Skeletal muscle tissue (tissue), 4 donors: ENCODE measurements around the gene MORN1. TPM values are rescaled to one million over a fixed set of nuclear protein-coding genes. Genes with fewer than 3 reads are reported as not detected.
"Not testable (repeated sequence)": the region's sequence is repeated elsewhere in the genome, so short reads cannot be mapped to it uniquely, and the experiment has no call there.

Experiments
- H3K27ac ChIP-seq: one replicate; pipeline ENCODE4 v1.7.0; 2013; ENCODE audit warnings: mild to moderate bottlenecking, low read depth, low read length, inconsistent platforms
- H3K27me3 ChIP-seq, 3 donors: one replicate each; pipeline ENCODE4 v1.7.0; 2013; ENCODE audit warnings: low read length in 3 of 3; ENCODE audit not compliant: control insufficient read depth in 3 of 3, insufficient read depth in 3 of 3
- H3K36me3 ChIP-seq, 3 donors: one replicate each; pipeline ENCODE4 v1.7.0; 2013; ENCODE audit warnings: low read length in 3 of 3; ENCODE audit not compliant: control insufficient read depth in 3 of 3, insufficient read depth in 3 of 3
- H3K4me1 ChIP-seq, 3 donors: one replicate each; pipeline ENCODE4 v1.7.0; 2013; ENCODE audit warnings: low read length in 3 of 3, mild to moderate bottlenecking in 3 of 3; ENCODE audit not compliant: control insufficient read depth in 3 of 3, insufficient read depth in 3 of 3
- H3K4me3 ChIP-seq, 3 donors: one replicate each; pipeline ENCODE4 v1.7.0; 2013; ENCODE audit warnings: low read length in 3 of 3
- H3K9ac ChIP-seq, 3 donors: one replicate each; pipeline ENCODE4 v1.7.0; 2013; ENCODE audit warnings: low read length in 3 of 3, mild to moderate bottlenecking in 3 of 3, moderate library complexity in 2 of 3, low read depth in 1 of 3
- H3K9me3 ChIP-seq, 3 donors: one replicate each; pipeline ENCODE4 v1.7.0; 2013; ENCODE audit warnings: low read length in 3 of 3; ENCODE audit not compliant: control insufficient read depth in 3 of 3
- total RNA-seq: library from RNA; depleted of rRNA; stranded (reverse); fragments of >200 nt; gene quantifications from one replicate; pipeline ENCODE4 v1.2.3, GENCODE V29; 2014
- donor health status: Osteomylitis.

The MORN1 gene
- total RNA-seq, 1 donor from 2014 or later: 4.2 TPM

- no peaks in the 10 kb centered on the region for H3K9me3 ChIP-seq
- no peak overlapping the region for H3K4me3 ChIP-seq
- no peak overlapping the region for H3K27ac ChIP-seq
- H3K4me1 ChIP-seq: no peaks in the 10 kb centered on the region
- H3K36me3 ChIP-seq: no peaks in the 10 kb centered on the region
- H3K27me3 ChIP-seq: peaks cover 0 to 16% (median 12%) of the 10 kb centered on the region in 3 donors
- H3K9ac ChIP-seq: no peak overlapping the region
Observed at GRCh38 chr1:2340086-2340917, 51.1 kb downstream of the MORN1 start.

GRCh38 chr1:2339206-2340085 is 51.9 kb downstream of the MORN1 start:
- Histone ChIP-seq H3K9me3 (no peaks in the 10 kb centered on the region), H3K27ac (no peak overlapping the region), H3K9ac (no peak overlapping the region), H3K4me3 (no peak overlapping the region), H3K4me1 (no peaks in the 10 kb centered on the region), H3K36me3 (no peaks in the 10 kb centered on the region), H3K27me3 (peaks cover 0 to 18% (median 12%) of the 10 kb centered on the region in 3 donors)

- no peaks in the 10 kb centered on the region for H3K36me3 ChIP-seq
- no peaks in the 10 kb centered on the region for H3K9me3 ChIP-seq
- no peak overlapping the region for H3K9ac ChIP-seq
- no peaks in the 10 kb centered on the region for H3K4me1 ChIP-seq
- no peak overlapping the region for H3K27ac ChIP-seq
- H3K27me3 ChIP-seq: peaks cover 0 to 23% (median 22%) of the 10 kb centered on the region in 3 donors
- H3K4me3 ChIP-seq: no peak overlapping the region
Observed at GRCh38 chr1:2337501-2337900, 53.9 kb downstream of the MORN1 start.

- no peak overlapping the region for H3K4me3 ChIP-seq
- H3K9me3 ChIP-seq: no peaks in the 10 kb centered on the region
- no peak overlapping the region for H3K9ac ChIP-seq
- no peaks in the 10 kb centered on the region for H3K36me3 ChIP-seq
- H3K27me3 ChIP-seq: peaks cover 0 to 27% (median 26%) of the 10 kb centered on the region in 3 donors
- H3K4me1 ChIP-seq: no peaks in the 10 kb centered on the region
- no peak overlapping the region for H3K27ac ChIP-seq
Observed at GRCh38 chr1:2337081-2337480, 54.3 kb downstream of the MORN1 start.

- H3K27me3 ChIP-seq: peaks cover 0 to 28% (median 28%) of the 10 kb centered on the region in 3 donors
- no peaks in the 10 kb centered on the region for H3K9me3 ChIP-seq
- no peak overlapping the region for H3K4me3 ChIP-seq
- no peaks in the 10 kb centered on the region for H3K36me3 ChIP-seq
- H3K27ac ChIP-seq: no peak overlapping the region
- H3K4me1 ChIP-seq: no peaks in the 10 kb centered on the region
- H3K9ac ChIP-seq: no peak overlapping the region
Observed at GRCh38 chr1:2336499-2336898, 54.9 kb downstream of the MORN1 start.

GRCh38 chr1:2335721-2336455 is 55.5 kb downstream of the MORN1 start:
- Histone ChIP-seq H3K9ac (no peak overlapping the region), H3K4me1 (peaks cover 2% of the 10 kb centered on the region in 3 donors), H3K9me3 (no peaks in the 10 kb centered on the region), H3K36me3 (no peaks in the 10 kb centered on the region), H3K27ac (no peak overlapping the region), H3K27me3 (peaks cover 0 to 34% (median 28%) of the 10 kb centered on the region in 3 donors), H3K4me3 (no peak overlapping the region)

GRCh38 chr1:2334883-2335534 is 56.3 kb downstream of the MORN1 start:
- H3K27ac ChIP-seq: no peak overlapping the region
- H3K27me3 ChIP-seq: peaks cover 0 to 37% (median 28%) of the 10 kb centered on the region in 3 donors
- H3K9me3 ChIP-seq: no peaks in the 10 kb centered on the region
- H3K4me3 ChIP-seq: no peak overlapping the region
- no peaks in the 10 kb centered on the region for H3K36me3 ChIP-seq
- H3K9ac ChIP-seq: no peak overlapping the region
- peaks cover 8 to 10% (median 10%) of the 10 kb centered on the region in 3 donors for H3K4me1 ChIP-seq

- no peak overlapping the region for H3K27ac ChIP-seq
- H3K4me1 ChIP-seq: peaks cover 8 to 12% (median 11%) of the 10 kb centered on the region in 3 donors
Observed at GRCh38 chr1:2334366-2334765, 57.0 kb downstream of the MORN1 start.

GRCh38 chr1:2331580-2331979 is 59.8 kb downstream of the MORN1 start:
- not testable (repeated sequence) for H3K27ac ChIP-seq, H3K9ac ChIP-seq

More at GRCh38 chr1:2334366-2334765, 57.0 kb downstream of the MORN1 start:
- H3K4me3 ChIP-seq: no peak overlapping the region
- H3K36me3 ChIP-seq: no peaks in the 10 kb centered on the region
- peaks cover 0 to 37% (median 28%) of the 10 kb centered on the region in 3 donors for H3K27me3 ChIP-seq
- H3K9ac ChIP-seq: no peak overlapping the region
- H3K9me3 ChIP-seq: no peaks in the 10 kb centered on the region

More at GRCh38 chr1:2331580-2331979, 59.8 kb downstream of the MORN1 start:
- not testable (repeated sequence) for H3K36me3 ChIP-seq, H3K9me3 ChIP-seq, H3K4me3 ChIP-seq
- Histone ChIP-seq H3K4me1 (peaks cover 8 to 12% (median 11%) of the 10 kb centered on the region in 3 donors), H3K27me3 (peaks cover 0 to 37% (median 25%) of the 10 kb centered on the region in 3 donors)
